Stomach (tissue), 9 donors: Measurements from ENCODE around the gene KCND2. TPM values are rescaled to one million over a fixed set of nuclear protein-coding genes. Genes with fewer than 3 reads are reported as not detected.

Source experiments
- DNase-seq, 2 donors: peaks; one replicate each; pipeline versions ENCODE4 v3.0.0 to v3.0.0-alpha.2; 2013 to 2019
- H3K27ac ChIP-seq, 5 donors: fragments of 200-600 bp in 4 of 5; sonication (generic) in 4 of 5; one replicate each; pipeline ENCODE4 v1.5.1; 2013 to 2019; ENCODE audit warnings: mild to moderate bottlenecking in 1 of 5, moderate library complexity in 1 of 5
- H3K27me3 ChIP-seq, 3 donors: fragments of 200-600 bp; sonication (generic); one replicate each; pipeline ENCODE4 v1.5.1; 2017 to 2019; ENCODE audit warnings: mixed run types in 1 of 3
- H3K36me3 ChIP-seq, 4 donors: fragments of 200-600 bp; sonication (generic); 1 replicate in 3 of 4; 2 replicates in 1 of 4; pipeline ENCODE4 v1.5.1; 2016 to 2019
- H3K4me1 ChIP-seq, 4 donors: fragments of 200-600 bp; sonication (generic); one replicate each; pipeline ENCODE4 v1.5.1; 2016 to 2019
- H3K4me3 ChIP-seq, 4 donors: fragments of 200-600 bp; sonication (generic) in 3 of 4; one replicate each; pipeline ENCODE4 v1.5.1; 2016 to 2019; ENCODE audit warnings: mild to moderate bottlenecking in 1 of 4
- H3K9me3 ChIP-seq, 4 donors: fragments of 200-600 bp; sonication (generic); one replicate each; pipeline ENCODE4 v1.5.1; 2016 to 2019
- CTCF ChIP-seq, 7 experiments: fragments of 450-650 bp in 4 of 7; fragments of 200-600 bp in 3 of 7; sonication (generic) in 3 of 7; IDR thresholded peaks; one replicate each; pipeline ENCODE4 v1.5.1; 2016 to 2019; ENCODE audit warnings: antibody characterized with exemption in 7 of 7, control low read depth in 2 of 7, mild to moderate bottlenecking in 1 of 7
- EP300 ChIP-seq: sonication (generic); formaldehyde crosslinking; IDR thresholded peaks from one replicate; pipeline ENCODE4 v1.6.1; 2017; ENCODE audit warnings: antibody characterized with exemption
- POLR2A ChIP-seq, 4 donors: fragments of 450-650 bp; IDR thresholded peaks; one replicate each; pipeline ENCODE4 v1.6.1; 2016; ENCODE audit warnings: antibody characterized with exemption in 4 of 4, control low read depth in 2 of 4, mild to moderate bottlenecking in 1 of 4, moderate library complexity in 1 of 4
- POLR2AphosphoS5 ChIP-seq, 3 donors: sonication (generic); formaldehyde crosslinking; IDR thresholded peaks; one replicate each; pipeline ENCODE4 v1.6.1; 2016; ENCODE audit warnings: antibody characterized with exemption in 3 of 3
- WGBS, 5 donors: extraction: QIAGEN DNeasy Blood & Tissue Kit in 3 of 5; methylation state at CpG; one replicate each; pipeline versions ENCODE4 v1.1.5 to v1.1.7; 2013 to 2018; 5-methylcytosine and 5-hydroxymethylcytosine counted together
- intact Hi-C: fragments of 100-400 bp; cut with DNase I; formaldehyde crosslinking; loops from one replicate; pipeline ENCODE4 v1.15.1; 2023; ENCODE audit warnings: low total_unique reads
- polyA plus RNA-seq, 3 donors: library from polyadenylated mRNA; stranded (reverse); fragments of 200-250 nt; gene quantifications; one replicate each; pipeline ENCODE4 v1.2.3, GENCODE V29; 2013
- total RNA-seq, 5 donors: library from RNA; depleted of rRNA; stranded (reverse); fragments of >200 nt; gene quantifications; one replicate each; pipeline versions ENCODE4 v1.1.0 to v1.2.3, GENCODE V29; 2014 to 2016
- donor health status: healthy with polysubstance abuse.
- donor health status: Bipolar disorder and iron deficiency.
- donor health status: healthy.

Gene KCND2
- total and polyA plus RNA-seq, 8 donors = 0.06 to 1.3 (median 0.31) TPM; not detected in 5

GRCh38 chr7:120645966-120646365 lies 373.0 kb downstream of the KCND2 start:
- TF ChIP-seq POLR2A (IDR thresholded peaks at IDR 0.05) = no peak
- TF ChIP-seq CTCF (IDR thresholded peaks at IDR 0.05) = no peak
- intact Hi-C loops = no loop called here
- no peak for DNase-seq
- H3K27ac ChIP-seq = no peak overlapping the region
- 76 to 95% (median 90%) methylated on average over 1 of the region's 1 CpG for WGBS, 5 donors
- H3K9me3 ChIP-seq = peaks cover 0 to under 1% (median 0%) of the 10 kb centered on the region in 4 donors
- H3K4me3 ChIP-seq = no peak overlapping the region
- no peaks in the 10 kb centered on the region for H3K4me1 ChIP-seq
- H3K27me3 ChIP-seq = no peaks in the 10 kb centered on the region
- H3K36me3 ChIP-seq = no peaks in the 10 kb centered on the region

- TF ChIP-seq EP300 = no peak
- TF ChIP-seq POLR2A (IDR thresholded peaks at IDR 0.05) = no peak
- TF ChIP-seq CTCF (IDR thresholded peaks at IDR 0.05) = no peak
- TF ChIP-seq POLR2AphosphoS5 (IDR thresholded peaks at IDR 0.05) = no peak
- no peak overlapping the region for H3K4me3 ChIP-seq
Measured at GRCh38 chr7:120654241-120654640, 381.3 kb downstream of the KCND2 start.

GRCh38 chr7:120658516-120658915 lies 385.5 kb downstream of the KCND2 start:
- no peak overlapping the region for H3K4me3 ChIP-seq
- H3K4me1 ChIP-seq = no peaks in the 10 kb centered on the region
- H3K27me3 ChIP-seq = no peaks in the 10 kb centered on the region
- H3K36me3 ChIP-seq = no peaks in the 10 kb centered on the region
- WGBS, 5 donors = 85 to 97% (median 92%) methylated on average over 2 of the region's 2 CpGs
- H3K27ac ChIP-seq = no peak overlapping the region
- intact Hi-C loops = no loop called here
- no peak for DNase-seq
- no peak for TF ChIP-seq POLR2AphosphoS5 (IDR thresholded peaks at IDR 0.05)
- TF ChIP-seq POLR2A (IDR thresholded peaks at IDR 0.05) = no peak
- no peak for TF ChIP-seq EP300
- TF ChIP-seq CTCF (IDR thresholded peaks at IDR 0.05) = no peak
- no peaks in the 10 kb centered on the region for H3K9me3 ChIP-seq

More at GRCh38 chr7:120654241-120654640, 381.3 kb downstream of the KCND2 start:
- intact Hi-C loops = no loop called here
- Histone ChIP-seq H3K27me3 (no peaks in the 10 kb centered on the region), H3K36me3 (no peaks in the 10 kb centered on the region), H3K4me1 (no peaks in the 10 kb centered on the region), H3K9me3 (peaks cover 0 to 8% (median 4%) of the 10 kb centered on the region in 4 donors), H3K27ac (no peak overlapping the region)
- DNase-seq = no peak

- Histone ChIP-seq H3K27ac (no peak overlapping the region), H3K9me3 (no peaks in the 10 kb centered on the region), H3K27me3 (no peaks in the 10 kb centered on the region), H3K4me3 (no peak overlapping the region), H3K4me1 (no peaks in the 10 kb centered on the region), H3K36me3 (no peaks in the 10 kb centered on the region)
- intact Hi-C loops = no loop called here
- DNase-seq = no peak
- TF ChIP-seq POLR2AphosphoS5 (IDR thresholded peaks at IDR 0.05) (no peak), POLR2A (IDR thresholded peaks at IDR 0.05) (no peak), CTCF (IDR thresholded peaks at IDR 0.05) (no peak), EP300 (no peak)
Measured at GRCh38 chr7:120662291-120662690, 389.3 kb downstream of the KCND2 start.

GRCh38 chr7:120665068-120665467 lies 392.1 kb downstream of the KCND2 start:
- WGBS, 5 donors = 77 to 94% (median 86%) methylated on average over 1 of the region's 1 CpG
- Histone ChIP-seq H3K36me3 (no peaks in the 10 kb centered on the region), H3K4me3 (no peak overlapping the region), H3K27ac (no peak overlapping the region), H3K4me1 (no peaks in the 10 kb centered on the region), H3K9me3 (no peaks in the 10 kb centered on the region), H3K27me3 (no peaks in the 10 kb centered on the region)
- intact Hi-C loops = no loop called here
- no peak for DNase-seq
- TF ChIP-seq POLR2A (IDR thresholded peaks at IDR 0.05) (no peak), EP300 (no peak), POLR2AphosphoS5 (IDR thresholded peaks at IDR 0.05) (no peak), CTCF (IDR thresholded peaks at IDR 0.05) (no peak)
